H9 (cell line): Measurements from ENCODE around the gene ITPA. TPM values are rescaled to one million over a fixed set of nuclear protein-coding genes. Genes with fewer than 3 reads are reported as not detected.

Experiments
- DNase-seq: peaks from one replicate; pipeline ENCODE4 v3.0.0-alpha.2; 2017
- H2AFZ ChIP-seq: one replicate; pipeline ENCODE4 v1.6.1; 2013; ENCODE audit warnings: mild to moderate bottlenecking, low read length, control low read depth, moderate library complexity
- H2AK5ac ChIP-seq: 2 replicates; pipeline ENCODE4 v1.6.1; 2013; ENCODE audit warnings: low read length, control low read depth, mixed read lengths; ENCODE audit not compliant: insufficient read length
- H2BK120ac ChIP-seq: one replicate; pipeline ENCODE4 v1.6.1; 2013; ENCODE audit warnings: low read depth, mild to moderate bottlenecking, low read length, control low read depth, inconsistent platforms; ENCODE audit not compliant: poor library complexity, severe bottlenecking
- H2BK12ac ChIP-seq: 2 replicates; pipeline ENCODE4 v1.6.1; 2013; ENCODE audit warnings: low read length, control low read depth, mixed read lengths, low read depth; ENCODE audit not compliant: insufficient read length
- H2BK15ac ChIP-seq: 2 replicates; pipeline ENCODE4 v1.6.1; 2013; ENCODE audit warnings: low read depth, low read length, control low read depth
- H2BK20ac ChIP-seq: one replicate; pipeline ENCODE4 v1.6.1; 2013; ENCODE audit warnings: low read depth, mild to moderate bottlenecking, low read length, control low read depth, inconsistent platforms; ENCODE audit not compliant: poor library complexity, severe bottlenecking
- H2BK5ac ChIP-seq: 2 replicates; pipeline ENCODE4 v1.6.1; 2013; ENCODE audit warnings: low read length, control low read depth, mixed read lengths; ENCODE audit not compliant: insufficient read length
- H3K14ac ChIP-seq: 2 replicates; pipeline ENCODE4 v1.6.1; 2013; ENCODE audit warnings: low read length, control low read depth; ENCODE audit not compliant: insufficient read depth
- H3K18ac ChIP-seq: 2 replicates; pipeline ENCODE4 v1.6.1; 2013; ENCODE audit warnings: low read depth, mild to moderate bottlenecking, mixed read lengths, low read length, control low read depth; ENCODE audit not compliant: insufficient read length
- H3K23ac ChIP-seq: 2 replicates; pipeline ENCODE4 v1.6.1; 2013; ENCODE audit warnings: low read length, control low read depth, mixed read lengths, low read depth; ENCODE audit not compliant: insufficient read length
- H3K23me2 ChIP-seq: 2 replicates; pipeline ENCODE4 v1.6.1; 2013; ENCODE audit warnings: low read depth, mild to moderate bottlenecking, mixed read lengths, low read length, control low read depth; ENCODE audit not compliant: insufficient read length, poor library complexity, severe bottlenecking
- H3K27ac ChIP-seq: 2 replicates; pipeline ENCODE4 v1.5.1; 2013; ENCODE audit warnings: low read length, control low read depth, mixed read lengths, low read depth; ENCODE audit not compliant: insufficient read length
- H3K27me3 ChIP-seq: 2 replicates; pipeline ENCODE4 v1.6.1; 2013; ENCODE audit warnings: low read length, control low read depth, inconsistent platforms; ENCODE audit not compliant: insufficient read depth
- H3K4ac ChIP-seq: 2 replicates; pipeline ENCODE4 v1.6.1; 2013; ENCODE audit warnings: low read depth, mild to moderate bottlenecking, control low read depth, inconsistent platforms, low read length, moderate library complexity
- H3K4me1 ChIP-seq: 2 replicates; pipeline ENCODE4 v1.6.1; 2013; ENCODE audit warnings: low read length, control low read depth, inconsistent platforms; ENCODE audit not compliant: insufficient read depth
- H3K4me2 ChIP-seq: 2 replicates; pipeline ENCODE4 v1.6.1; 2013; ENCODE audit warnings: low read length, control low read depth, mixed read lengths; ENCODE audit not compliant: insufficient read length, insufficient read depth
- H3K56ac ChIP-seq: 2 replicates; pipeline ENCODE4 v1.6.1; 2013; ENCODE audit warnings: low read depth, mild to moderate bottlenecking, mixed read lengths, low read length, control low read depth; ENCODE audit not compliant: insufficient read length
- H3K79me1 ChIP-seq: 2 replicates; pipeline ENCODE4 v1.6.1; 2013; ENCODE audit warnings: low read depth, mild to moderate bottlenecking, moderate library complexity, low read length, control low read depth, inconsistent platforms; ENCODE audit not compliant: insufficient read depth, poor library complexity, severe bottlenecking
- H3K79me2 ChIP-seq: 2 replicates; pipeline ENCODE4 v1.6.1; 2013; ENCODE audit warnings: low read length, control low read depth, inconsistent platforms; ENCODE audit not compliant: insufficient read depth
- H3K9ac ChIP-seq: 2 replicates; pipeline ENCODE4 v1.6.1; 2013; ENCODE audit warnings: low read length, control low read depth, mixed read lengths; ENCODE audit not compliant: insufficient read length; ENCODE audit errors: extremely low read depth
- H3K9me3 ChIP-seq: one replicate; pipeline ENCODE4 v1.6.1; 2013; ENCODE audit warnings: low read depth, low read length, inconsistent platforms; ENCODE audit not compliant: control insufficient read depth
- H3T11ph ChIP-seq: one replicate; pipeline ENCODE4 v1.6.1; 2013; ENCODE audit warnings: mild to moderate bottlenecking, low read length, control low read depth, inconsistent platforms
- H4K20me1 ChIP-seq: one replicate; pipeline ENCODE4 v1.6.1; 2013; ENCODE audit not compliant: control insufficient read depth, insufficient read length, insufficient read depth
- H4K5ac ChIP-seq: 2 replicates; pipeline ENCODE4 v1.6.1; 2013; ENCODE audit warnings: low read depth, mild to moderate bottlenecking, mixed read lengths, low read length, control low read depth; ENCODE audit not compliant: insufficient read length
- H4K8ac ChIP-seq: replicated peaks from 2 replicates; pipeline ENCODE4 v1.6.1; 2013; ENCODE audit warnings: low read length, control low read depth, mixed read lengths, low read depth; ENCODE audit not compliant: insufficient read length
- H4K91ac ChIP-seq: 2 replicates; pipeline ENCODE4 v1.6.1; 2013; ENCODE audit warnings: low read depth, mild to moderate bottlenecking, moderate library complexity, mixed read lengths, low read length, control low read depth; ENCODE audit not compliant: insufficient read length
- H3K27ac Mint-ChIP-seq, 3 experiments: 2 replicates in 2 of 3; 3 replicates in 1 of 3; pipeline ENCODE4 v1.8.0; 2020 to 2021; ENCODE audit warnings: mixed read lengths in 3 of 3, mild to moderate bottlenecking in 1 of 3, moderate library complexity in 1 of 3
- H3K27me3 Mint-ChIP-seq: 2 replicates; pipeline ENCODE4 v1.8.0; 2021; ENCODE audit warnings: low read depth, mild to moderate bottlenecking, moderate library complexity, mixed read lengths
- H3K36me3 Mint-ChIP-seq, 3 experiments: 2 replicates in 2 of 3; 3 replicates in 1 of 3; pipeline ENCODE4 v1.8.0; 2020 to 2021; ENCODE audit warnings: low read depth in 3 of 3, mixed read lengths in 3 of 3; ENCODE audit not compliant: insufficient read depth in 1 of 3
- H3K4me1 Mint-ChIP-seq, 2 experiments: 2 replicates each; pipeline ENCODE4 v1.8.0; 2020; ENCODE audit warnings: mixed read lengths in 2 of 2
- H3K4me3 Mint-ChIP-seq, 2 experiments: 2 replicates in 1 of 2; 3 replicates in 1 of 2; pipeline ENCODE4 v1.8.0; 2020 to 2021; ENCODE audit warnings: mild to moderate bottlenecking in 2 of 2, mixed read lengths in 2 of 2, moderate library complexity in 1 of 2
- H3K9me3 Mint-ChIP-seq, 2 experiments: 2 replicates in 1 of 2; 3 replicates in 1 of 2; pipeline ENCODE4 v1.8.0; 2020; ENCODE audit warnings: mild to moderate bottlenecking in 2 of 2, mixed read lengths in 2 of 2, moderate library complexity in 1 of 2
- CTCF ChIP-seq: fragments of 200-600 bp; sonication (generic); conservative IDR thresholded peaks from 3 replicates; pipeline ENCODE4 v1.8.0; 2021; ENCODE audit warnings: antibody characterized with exemption, mild to moderate bottlenecking
- WGBS: extraction: QIAGEN DNeasy Blood & Tissue Kit; methylation state at CpG from one replicate; pipeline ENCODE4 v1.1.7; 2013; ENCODE audit warnings: missing lambda C conversion rate, low lambda C conversion rate, mixed read lengths; ENCODE audit not compliant: insufficient read length; ENCODE audit errors: extremely low coverage; 5-methylcytosine and 5-hydroxymethylcytosine counted together
- total RNA-seq: library from RNA; stranded (reverse); gene quantifications from 2 replicates; pipeline ENCODE4 v1.2.1, GENCODE V29; 2021

ITPA gene
- total RNA-seq, 1 experiment from 2014 or later = 74.5 TPM

DNA sequence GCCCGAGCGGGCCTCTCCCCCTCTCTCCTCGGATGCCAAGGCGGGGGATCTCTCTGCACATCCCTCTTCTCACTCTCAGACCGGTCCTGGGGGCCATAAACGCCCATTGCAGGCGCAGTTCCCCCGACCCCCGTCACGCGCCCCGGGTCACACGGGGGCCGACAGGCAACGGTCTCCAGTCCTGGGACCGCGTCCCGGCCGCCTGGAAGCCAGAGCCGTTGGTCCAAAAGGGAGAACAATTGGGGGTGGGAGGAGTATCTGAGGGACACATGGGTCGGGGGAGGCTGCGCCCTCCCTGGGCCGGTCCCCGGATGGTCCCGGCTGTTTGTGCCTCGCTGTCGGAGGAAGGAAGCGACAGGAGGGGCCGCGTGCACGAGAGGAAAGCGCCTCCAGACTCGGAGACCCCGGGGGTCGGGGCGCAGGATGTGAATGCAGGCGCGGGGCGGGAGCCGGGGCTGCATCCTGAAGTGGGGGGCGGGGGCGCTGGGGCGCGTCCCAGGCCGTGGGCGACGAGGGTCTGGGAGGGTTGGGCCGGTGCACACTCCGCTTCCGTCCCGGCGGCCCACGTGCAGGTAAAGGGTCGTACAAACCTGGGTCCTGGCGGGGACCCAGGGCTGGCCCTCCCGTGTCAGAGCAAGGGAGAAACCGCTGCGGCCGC, 28.8 kb downstream of the ITPA start:
- Histone ChIP-seq H3K27ac (no peak overlapping the region), H3K27me3 (peaks cover 18% of the 10 kb centered on the region; the same call in 1 of the 2 replicates), H3K9me3 (no peaks in the 10 kb centered on the region), H2BK12ac (no peak overlapping the region), H4K8ac (no peak overlapping the region), H2BK120ac (no peak overlapping the region), H2AFZ (no peak overlapping the region), H2BK15ac (no peak overlapping the region), H3K56ac (no peak overlapping the region), H3T11ph (no peak overlapping the region), H4K5ac (no peak overlapping the region), H2BK5ac (no peak overlapping the region), H3K23me2 (peaks cover 18% of the 10 kb centered on the region), H3K23ac (no peak overlapping the region), H3K79me1 (no peaks in the 10 kb centered on the region), H3K18ac (no peak overlapping the region), H3K4ac (no peak overlapping the region), H4K20me1 (no peaks in the 10 kb centered on the region), H2AK5ac (no peak overlapping the region), H3K9ac (no peak overlapping the region), H3K4me1 (no peaks in the 10 kb centered on the region; the same call in 1 of the 2 replicates), H4K91ac (no peak overlapping the region), H3K14ac (no peak overlapping the region; the same call in 1 of the 2 replicates), H3K4me2 (peak overlapping the region; percentile 62), H3K79me2 (no peaks in the 10 kb centered on the region), H2BK20ac (no peak overlapping the region)
- H3K4me3 Mint-ChIP-seq = peak overlapping the region; percentile 77 to 85
- peaks cover 16 to 29% of the 10 kb centered on the region in 2 experiments for H3K4me1 Mint-ChIP-seq
- H3K36me3 Mint-ChIP-seq = peaks cover 0 to 12% (median 5%) of the 10 kb centered on the region in 3 experiments; a peak in 2 of 7 replicates
- H3K27ac Mint-ChIP-seq = no peak overlapping the region; a peak in 1 of 7 replicates
- no peak for DNase-seq
- no peaks in the 10 kb centered on the region; a peak in 1 of 5 replicates for H3K9me3 Mint-ChIP-seq
- peaks cover 62% of the 10 kb centered on the region for H3K27me3 Mint-ChIP-seq
- TF ChIP-seq CTCF = peak; percentile 23; the same call in 1 of the 3 replicates
- no CpG with 5 or more reads among the region's 59 CpGs for WGBS
